Activated gamma-delta T cell treated with anti-CD3 and anti-CD28 coated beads, Interleukin-2, amount 50 U/mL, for 16 hours (primary cell): ENCODE results near the gene CORO2B.

ENCODE experiments used
- DNase-seq: peaks from one replicate; pipeline ENCODE4 v3.0.0-alpha.2; 2020; ENCODE audit warnings: low read depth

CORO2B gene

DNA sequence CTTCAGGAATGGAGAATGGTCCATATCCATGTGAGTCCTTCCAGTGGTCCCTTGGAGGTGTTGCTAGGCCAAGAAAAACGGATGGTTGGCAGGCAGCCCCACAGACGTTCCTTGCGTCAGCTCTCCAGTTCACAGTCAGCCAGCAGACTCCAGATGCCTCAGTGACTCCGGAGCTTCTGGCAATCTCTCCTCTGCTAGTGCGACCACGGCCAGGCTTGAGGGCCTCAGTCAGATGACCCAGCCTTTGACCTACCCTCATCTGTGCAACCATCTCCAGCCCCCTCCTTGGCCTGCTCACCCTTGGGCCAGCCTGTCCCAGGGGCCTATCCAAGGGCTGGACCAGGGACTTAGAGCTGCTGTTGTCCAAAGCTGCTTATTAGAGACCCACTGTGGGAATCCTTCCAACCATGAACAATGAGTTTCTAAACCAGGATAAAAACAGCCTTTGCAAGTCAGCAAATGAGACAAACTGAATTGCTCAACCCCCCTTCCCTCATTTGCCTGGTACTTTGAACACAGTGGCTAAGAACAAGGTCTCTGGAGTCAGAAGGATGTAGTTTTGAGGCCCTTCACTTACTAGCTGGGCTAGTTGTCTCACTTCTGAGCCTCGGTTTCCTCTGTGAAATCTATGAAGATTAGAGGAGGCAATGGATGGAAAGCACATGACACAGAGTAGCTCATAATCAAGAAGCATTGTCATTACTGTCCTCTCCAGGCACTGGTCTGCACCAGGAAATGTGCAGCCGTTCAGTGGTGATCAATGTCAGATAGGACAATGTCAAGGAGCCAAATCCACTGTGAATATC, 197.1 kb downstream of the CORO2B start:
- no peak for DNase-seq

GRCh38 chr15:68776477-68777270, 197.9 kb downstream of the CORO2B start:
- DNase-seq: no peak
